ENCODE measurements around the gene MOB3B. TPM values are rescaled to one million over a fixed set of nuclear protein-coding genes. Genes with fewer than 3 reads are reported as not detected.

Gene MOB3B
- total RNA-seq, 1 experiment from 2014 or later, result 0.19 TPM

DNA sequence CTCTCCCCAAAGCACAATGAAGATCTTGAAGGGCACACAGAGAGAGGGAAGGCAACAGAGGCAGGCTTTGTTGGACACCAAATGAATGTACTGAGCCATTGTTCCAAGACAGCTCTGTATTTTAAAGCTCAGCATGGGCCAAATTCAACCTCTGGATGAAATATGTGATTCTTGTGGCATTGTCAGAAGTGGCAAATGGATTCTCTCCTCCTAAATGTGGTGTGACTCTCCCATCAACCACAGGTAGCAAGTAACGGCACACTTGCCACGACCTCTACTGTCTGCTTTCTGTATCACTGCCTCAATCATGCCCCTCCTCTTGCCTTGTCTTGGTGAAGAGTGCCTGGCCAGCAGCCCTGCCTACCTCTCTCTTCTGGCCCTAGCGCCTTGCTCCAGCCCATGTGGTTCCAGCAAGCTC is 6.1 kb upstream of the MOB3B start:
- CTCF ChIA-PET, result no interaction called here
- BruUV-seq (replicated peaks), result no TSS peak
- TF ChIP-seq EZH2 (IDR thresholded peaks at IDR 0.05; ENCODE audit: borderline replicate concordance, low read depth, low read length, poor library complexity, severe bottlenecking), result no peak
- TF ChIP-seq, protein P1, sequence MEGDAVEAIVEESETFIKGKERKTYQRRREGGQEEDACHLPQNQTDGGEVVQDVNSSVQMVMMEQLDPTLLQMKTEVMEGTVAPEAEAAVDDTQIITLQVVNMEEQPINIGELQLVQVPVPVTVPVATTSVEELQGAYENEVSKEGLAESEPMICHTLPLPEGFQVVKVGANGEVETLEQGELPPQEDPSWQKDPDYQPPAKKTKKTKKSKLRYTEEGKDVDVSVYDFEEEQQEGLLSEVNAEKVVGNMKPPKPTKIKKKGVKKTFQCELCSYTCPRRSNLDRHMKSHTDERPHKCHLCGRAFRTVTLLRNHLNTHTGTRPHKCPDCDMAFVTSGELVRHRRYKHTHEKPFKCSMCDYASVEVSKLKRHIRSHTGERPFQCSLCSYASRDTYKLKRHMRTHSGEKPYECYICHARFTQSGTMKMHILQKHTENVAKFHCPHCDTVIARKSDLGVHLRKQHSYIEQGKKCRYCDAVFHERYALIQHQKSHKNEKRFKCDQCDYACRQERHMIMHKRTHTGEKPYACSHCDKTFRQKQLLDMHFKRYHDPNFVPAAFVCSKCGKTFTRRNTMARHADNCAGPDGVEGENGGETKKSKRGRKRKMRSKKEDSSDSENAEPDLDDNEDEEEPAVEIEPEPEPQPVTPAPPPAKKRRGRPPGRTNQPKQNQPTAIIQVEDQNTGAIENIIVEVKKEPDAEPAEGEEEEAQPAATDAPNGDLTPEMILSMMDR (conservative IDR thresholded peaks at IDR 0.05; ENCODE audit: low read depth, low read length), result no peak
- Histone ChIP-seq H3K27ac (ENCODE audit: low read depth, low read length, poor library complexity, severe bottlenecking) (no peak overlapping the region), H3K27me3 (replicated peaks; ENCODE audit: insufficient read depth, low read depth, low read length, poor library complexity) (no peaks in the 10 kb centered on the region), H3K36me3 (ENCODE audit: insufficient read depth, low read length, poor library complexity, severe bottlenecking) (no peaks in the 10 kb centered on the region), H3K4me1 (ENCODE audit: insufficient read depth, low read length, poor library complexity, severe bottlenecking) (no peaks in the 10 kb centered on the region), H3K9me3 (ENCODE audit: low read depth, low read length, poor library complexity, severe bottlenecking) (no peaks in the 10 kb centered on the region), H3K4me3 (ENCODE audit: low read depth, low read length, poor library complexity, severe bottlenecking) (no peak overlapping the region)
- no peak for DNase-seq (ENCODE audit: low spot score)
- intact Hi-C loops (cut with micrococcal nuclease; ENCODE audit: unreplicated experiment), result no loop called here
- POLR2A ChIA-PET (ENCODE audit: low non-redundant PET), result no interaction called here

- Histone ChIP-seq H3K4me3 (ENCODE audit: low read depth, low read length, poor library complexity, severe bottlenecking) (no peak overlapping the region), H3K9me3 (ENCODE audit: low read depth, low read length, poor library complexity, severe bottlenecking) (no peaks in the 10 kb centered on the region), H3K27me3 (replicated peaks; ENCODE audit: insufficient read depth, low read depth, low read length, poor library complexity) (no peaks in the 10 kb centered on the region), H3K4me1 (ENCODE audit: insufficient read depth, low read length, poor library complexity, severe bottlenecking) (no peaks in the 10 kb centered on the region), H3K27ac (ENCODE audit: low read depth, low read length, poor library complexity, severe bottlenecking) (no peak overlapping the region), H3K36me3 (ENCODE audit: insufficient read depth, low read length, poor library complexity, severe bottlenecking) (no peaks in the 10 kb centered on the region)
- POLR2A ChIA-PET (ENCODE audit: low non-redundant PET), result no interaction called here
- TF ChIP-seq, protein P1 (conservative IDR thresholded peaks at IDR 0.05; ENCODE audit: low read depth, low read length), result no peak
- no TSS peak for BruUV-seq (replicated peaks)
- intact Hi-C loops (cut with micrococcal nuclease; ENCODE audit: unreplicated experiment), result no loop called here
- CTCF ChIA-PET, result no interaction called here
- no peak for DNase-seq (ENCODE audit: low spot score)
Observed at GRCh38 chr9:27534658-27535209, 5.1 kb upstream of the MOB3B start.

DNA sequence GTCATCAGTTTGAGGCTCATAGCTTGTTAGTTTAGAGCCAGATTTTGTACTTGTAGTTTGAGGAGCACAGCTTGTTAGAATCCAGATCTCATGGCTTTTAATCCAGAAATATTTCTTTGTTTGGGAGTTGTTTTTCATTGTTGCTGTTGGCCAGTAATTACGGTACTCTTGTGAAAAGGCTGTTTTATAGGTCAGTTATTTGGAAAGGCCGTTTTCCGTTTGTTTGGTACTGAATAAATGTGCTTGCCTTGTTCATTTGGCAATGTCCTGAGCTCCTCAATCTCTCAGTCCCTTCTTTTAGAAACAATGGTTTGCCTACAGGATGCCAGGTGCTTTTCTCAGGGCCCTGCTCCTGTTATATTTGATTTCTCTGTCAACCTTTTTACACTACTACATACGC is 4.5 kb upstream of the MOB3B start:
- intact Hi-C loops (cut with micrococcal nuclease; ENCODE audit: unreplicated experiment), result no loop called here
- CTCF ChIA-PET, result no interaction called here
- H3K27ac ChIP-seq (ENCODE audit: low read depth, low read length, poor library complexity, severe bottlenecking), result no peak overlapping the region
- H3K4me3 ChIP-seq (ENCODE audit: low read depth, low read length, poor library complexity, severe bottlenecking), result no peak overlapping the region
- DNase-seq (ENCODE audit: low spot score), result no peak
- BruUV-seq (replicated peaks), result no TSS peak
- TF ChIP-seq, protein P1 (conservative IDR thresholded peaks at IDR 0.05; ENCODE audit: low read depth, low read length), result no peak
- TF ChIP-seq EZH2 (IDR thresholded peaks at IDR 0.05; ENCODE audit: borderline replicate concordance, low read depth, low read length, poor library complexity, severe bottlenecking), result no peak
- H3K9me3 ChIP-seq (ENCODE audit: low read depth, low read length, poor library complexity, severe bottlenecking), result no peaks in the 10 kb centered on the region
- no peaks in the 10 kb centered on the region for H3K4me1 ChIP-seq (ENCODE audit: insufficient read depth, low read length, poor library complexity, severe bottlenecking)
- POLR2A ChIA-PET (ENCODE audit: low non-redundant PET), result no interaction called here
- no peaks in the 10 kb centered on the region for H3K36me3 ChIP-seq (ENCODE audit: insufficient read depth, low read length, poor library complexity, severe bottlenecking)
- no peaks in the 10 kb centered on the region for H3K27me3 ChIP-seq (replicated peaks; ENCODE audit: insufficient read depth, low read depth, low read length, poor library complexity)
